Activated CD8-positive, alpha-beta T cell treated with anti-CD3 and anti-CD28 coated beads for 36 hours (primary cell): Measurements from ENCODE around the gene LINC01488. TPM values are rescaled to one million over a fixed set of nuclear protein-coding genes. Genes with fewer than 3 reads are reported as not detected.

ENCODE experiments used
- ATAC-seq: fragments of 200-7000 bp; cut with Tn5 transposase; one replicate; pipeline ENCODE4 v1.10.0; 2021; ENCODE audit warnings: mild to moderate bottlenecking, moderate library complexity
- CTCF ChIA-PET: fragments of 350-600 bp; sonication (Branson Sonifier 250); formaldehyde crosslinking; loops from one replicate; lab custom pipeline; 2021; ENCODE audit warnings: antibody characterized with exemption; lab: Charles Lee
- POLR2A ChIA-PET: fragments of 350-600 bp; sonication (Branson Sonifier 250); formaldehyde crosslinking; loops from one replicate; lab custom pipeline; 2021; ENCODE audit warnings: antibody characterized with exemption; lab: Charles Lee
- DNase-seq: peaks from one replicate; pipeline ENCODE4 v3.0.0-alpha.2; 2020
- H3K27ac Mint-ChIP-seq: one replicate; pipeline ENCODE4 v1.8.0; 2021; ENCODE audit warnings: mild to moderate bottlenecking, mixed read lengths
- H3K27me3 Mint-ChIP-seq: one replicate; pipeline ENCODE4 v1.8.0; 2021; ENCODE audit warnings: mixed read lengths
- H3K36me3 Mint-ChIP-seq: one replicate; pipeline ENCODE4 v1.8.0; 2021; ENCODE audit warnings: low read depth, mixed read lengths
- H3K4me1 Mint-ChIP-seq: one replicate; pipeline ENCODE4 v1.8.0; 2021; ENCODE audit warnings: low read depth, mixed read lengths
- H3K4me3 Mint-ChIP-seq: one replicate; pipeline ENCODE4 v1.8.0; 2021; ENCODE audit warnings: mild to moderate bottlenecking, moderate library complexity, mixed read lengths
- H3K9me3 Mint-ChIP-seq: one replicate; pipeline ENCODE4 v1.8.0; 2021; ENCODE audit warnings: mixed read lengths
- intact Hi-C: fragments of 100-400 bp; cut with micrococcal nuclease; formaldehyde crosslinking; loops from one replicate; pipeline ENCODE4 v1.10.0; 2022
- total RNA-seq, 2 experiments: library from RNA; stranded (reverse); gene quantifications; one replicate each; pipeline ENCODE4 v1.2.3, GENCODE V29; 2021
- TF ChIP-seq, protein P1 (sequence below): fragments of 200-600 bp; IDR thresholded peaks from one replicate; pipeline ENCODE4 v1.8.0; 2022; ENCODE audit warnings: antibody characterized with exemption, mild to moderate bottlenecking

Gene LINC01488
- total RNA-seq, 2 experiments from 2014 or later = not detected

- H3K9me3 Mint-ChIP-seq = no peaks in the 10 kb centered on the region
- ATAC-seq (no peak), DNase-seq (no peak)
- no peak overlapping the region for H3K4me3 Mint-ChIP-seq
- no peaks in the 10 kb centered on the region for H3K36me3 Mint-ChIP-seq
- H3K27me3 Mint-ChIP-seq = peaks cover 22% of the 10 kb centered on the region
- no peaks in the 10 kb centered on the region for H3K4me1 Mint-ChIP-seq
- TF ChIP-seq, protein P1, sequence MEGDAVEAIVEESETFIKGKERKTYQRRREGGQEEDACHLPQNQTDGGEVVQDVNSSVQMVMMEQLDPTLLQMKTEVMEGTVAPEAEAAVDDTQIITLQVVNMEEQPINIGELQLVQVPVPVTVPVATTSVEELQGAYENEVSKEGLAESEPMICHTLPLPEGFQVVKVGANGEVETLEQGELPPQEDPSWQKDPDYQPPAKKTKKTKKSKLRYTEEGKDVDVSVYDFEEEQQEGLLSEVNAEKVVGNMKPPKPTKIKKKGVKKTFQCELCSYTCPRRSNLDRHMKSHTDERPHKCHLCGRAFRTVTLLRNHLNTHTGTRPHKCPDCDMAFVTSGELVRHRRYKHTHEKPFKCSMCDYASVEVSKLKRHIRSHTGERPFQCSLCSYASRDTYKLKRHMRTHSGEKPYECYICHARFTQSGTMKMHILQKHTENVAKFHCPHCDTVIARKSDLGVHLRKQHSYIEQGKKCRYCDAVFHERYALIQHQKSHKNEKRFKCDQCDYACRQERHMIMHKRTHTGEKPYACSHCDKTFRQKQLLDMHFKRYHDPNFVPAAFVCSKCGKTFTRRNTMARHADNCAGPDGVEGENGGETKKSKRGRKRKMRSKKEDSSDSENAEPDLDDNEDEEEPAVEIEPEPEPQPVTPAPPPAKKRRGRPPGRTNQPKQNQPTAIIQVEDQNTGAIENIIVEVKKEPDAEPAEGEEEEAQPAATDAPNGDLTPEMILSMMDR = no peak
- no peak overlapping the region for H3K27ac Mint-ChIP-seq
- CTCF ChIA-PET = no interaction called here
- POLR2A ChIA-PET = interaction anchor here (0.6 kb wide), 1 partner anchor 140 kb away, joined by 3 read pairs; no protein-coding TSS in a partner anchor
- intact Hi-C loops = no loop called here
Observed at GRCh38 chr11:69534166-69534530, 52.7 kb downstream of the LINC01488 start.

DNA sequence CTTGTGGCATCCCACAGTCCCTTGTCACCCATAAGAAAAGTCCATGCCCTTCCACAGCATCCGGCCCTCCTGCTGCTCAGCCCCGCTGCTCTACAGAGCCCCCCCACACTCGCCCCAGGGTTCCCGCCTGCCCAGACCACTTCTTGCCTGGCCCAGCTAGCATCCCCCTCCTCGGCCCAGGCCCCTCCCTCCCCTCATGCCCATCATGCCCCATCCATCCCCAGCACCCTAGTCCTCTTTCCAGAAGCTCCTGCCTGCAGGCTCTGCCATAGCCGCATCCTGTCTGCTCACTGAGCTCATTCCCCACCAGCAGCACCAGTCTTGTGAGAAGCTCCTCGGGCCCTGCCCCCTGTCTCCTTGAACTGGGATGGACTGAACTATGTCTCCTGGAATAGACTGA is 54.4 kb downstream of the LINC01488 start:
- Mint-ChIP-seq H3K27me3 (peaks cover 12% of the 10 kb centered on the region), H3K9me3 (no peaks in the 10 kb centered on the region), H3K27ac (no peak overlapping the region), H3K4me3 (no peak overlapping the region), H3K4me1 (no peaks in the 10 kb centered on the region), H3K36me3 (no peaks in the 10 kb centered on the region)
- ChIA-PET CTCF (no interaction called here), POLR2A (no interaction called here)
- no peak for ATAC-seq
- intact Hi-C loops = no loop called here
- DNase-seq = no peak
- TF ChIP-seq, protein P1 = no peak

DNA sequence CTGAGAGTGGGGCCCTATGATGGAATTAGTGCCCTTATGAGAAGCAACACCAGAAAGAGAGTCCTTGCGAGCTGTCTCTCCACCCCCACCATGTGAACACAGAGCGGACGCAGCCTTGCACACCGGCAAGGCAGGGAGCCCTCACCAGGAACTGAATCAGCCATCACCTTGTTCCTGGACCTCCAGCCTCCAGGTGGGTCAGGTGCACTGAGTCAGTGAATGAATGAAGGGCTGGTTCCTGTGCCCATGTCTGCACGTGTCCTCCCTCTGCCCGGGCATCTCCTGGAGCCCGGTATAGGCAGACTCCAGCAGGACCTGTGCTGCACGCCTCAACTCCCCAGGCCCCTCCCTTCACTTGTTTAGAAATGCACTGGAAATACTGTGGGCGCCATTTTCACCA is 54.9 kb downstream of the LINC01488 start:
- H3K27ac Mint-ChIP-seq = no peak overlapping the region
- H3K36me3 Mint-ChIP-seq = no peaks in the 10 kb centered on the region
- no peaks in the 10 kb centered on the region for H3K4me1 Mint-ChIP-seq
- intact Hi-C loops = no loop called here
- no peak for ATAC-seq
- POLR2A ChIA-PET = no interaction called here
- CTCF ChIA-PET = no interaction called here
- H3K9me3 Mint-ChIP-seq = no peaks in the 10 kb centered on the region
- no peak for DNase-seq
- H3K27me3 Mint-ChIP-seq = peaks cover 8% of the 10 kb centered on the region
- TF ChIP-seq, protein P1 = no peak
- no peak overlapping the region for H3K4me3 Mint-ChIP-seq

- no peak for DNase-seq
- H3K9me3 Mint-ChIP-seq = no peaks in the 10 kb centered on the region
- H3K4me1 Mint-ChIP-seq = no peaks in the 10 kb centered on the region
- H3K36me3 Mint-ChIP-seq = no peaks in the 10 kb centered on the region
- TF ChIP-seq, protein P1 = no peak
- ATAC-seq = no peak
- ChIA-PET POLR2A (no interaction called here), CTCF (no interaction called here)
- no peak overlapping the region for H3K27ac Mint-ChIP-seq
- intact Hi-C loops = no loop called here
- H3K27me3 Mint-ChIP-seq = peaks cover 8% of the 10 kb centered on the region
- no peak overlapping the region for H3K4me3 Mint-ChIP-seq
Observed at GRCh38 chr11:69537126-69537525, 55.7 kb downstream of the LINC01488 start.

- Mint-ChIP-seq H3K4me3 (no peak overlapping the region), H3K36me3 (no peaks in the 10 kb centered on the region), H3K9me3 (no peaks in the 10 kb centered on the region), H3K27ac (no peak overlapping the region), H3K4me1 (no peaks in the 10 kb centered on the region), H3K27me3 (peaks cover 11% of the 10 kb centered on the region)
- POLR2A ChIA-PET = no interaction called here
- DNase-seq (no peak), ATAC-seq (no peak)
- TF ChIP-seq, protein P1 = no peak
- intact Hi-C loops = no loop called here
- CTCF ChIA-PET = no interaction called here
Observed at GRCh38 chr11:69537855-69538640, 56.6 kb downstream of the LINC01488 start.
